ENCODE data around the gene CCDC192.
"Not testable (repeated sequence)": the region's sequence is repeated elsewhere in the genome, so short reads cannot be mapped to it uniquely, and the experiment has no call there.

The CCDC192 gene

DNA sequence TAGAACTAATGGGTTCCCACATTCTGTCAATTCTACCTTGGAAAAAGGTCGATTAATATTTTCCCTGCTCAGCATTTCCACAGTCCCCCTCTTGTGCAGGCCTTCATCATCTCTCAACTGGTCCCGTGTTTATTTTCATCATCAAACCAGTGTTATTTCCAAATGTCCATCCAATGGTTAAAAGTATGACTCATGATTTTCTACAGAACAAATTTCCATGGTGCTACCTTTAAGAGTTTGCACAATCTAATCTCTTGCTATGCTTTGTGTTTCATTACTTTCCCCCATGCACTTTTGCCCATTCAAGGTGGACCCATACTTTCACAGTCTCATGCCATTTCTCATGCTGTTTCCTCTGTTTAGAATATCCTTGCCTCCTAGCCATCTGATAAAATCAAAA is 143.7 kb downstream of the CCDC192 start:
- no peak for DNase-seq (ENCODE audit: low read depth)

DNA sequence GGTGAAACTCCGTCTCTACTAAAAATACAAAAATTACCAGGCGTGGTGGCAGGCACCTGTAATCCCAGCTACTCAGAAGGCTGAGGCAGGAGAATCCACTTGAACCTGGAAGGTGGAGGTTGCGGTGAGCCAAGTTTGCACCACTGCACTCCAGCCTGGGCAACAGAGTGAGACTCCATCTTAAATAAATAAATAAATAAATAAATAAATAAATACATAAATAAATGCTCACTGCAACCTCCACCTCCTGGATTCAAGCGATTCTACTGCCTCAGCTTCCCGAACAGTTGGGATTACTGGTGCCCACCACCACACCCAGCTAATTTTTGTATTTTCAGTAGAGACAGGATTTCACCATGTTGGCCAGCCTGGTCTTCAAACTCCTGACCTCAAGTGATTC is 144.4 kb downstream of the CCDC192 start:
- not testable (repeated sequence) for DNase-seq (ENCODE audit: low read depth)

DNA sequence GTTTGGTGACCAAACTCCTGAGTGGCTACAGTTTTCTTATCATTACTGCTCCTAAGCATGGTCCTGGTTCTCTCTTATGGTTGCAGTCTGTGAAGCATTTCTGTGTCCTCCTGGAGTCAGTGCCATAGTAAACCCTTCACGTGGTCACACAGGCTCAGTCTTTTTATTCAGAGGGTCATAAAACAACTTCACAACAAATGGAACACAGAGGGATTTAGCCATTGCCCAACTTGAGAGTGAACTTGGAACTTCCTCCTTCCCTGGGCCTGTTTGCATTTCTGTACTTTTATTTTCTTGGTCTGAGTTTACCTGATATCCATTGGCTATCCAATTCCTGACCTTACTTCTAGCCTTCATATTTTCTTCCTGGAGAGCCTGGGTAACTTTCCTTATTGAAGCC is 144.9 kb downstream of the CCDC192 start:
- DNase-seq (ENCODE audit: low read depth), result no peak

DNA sequence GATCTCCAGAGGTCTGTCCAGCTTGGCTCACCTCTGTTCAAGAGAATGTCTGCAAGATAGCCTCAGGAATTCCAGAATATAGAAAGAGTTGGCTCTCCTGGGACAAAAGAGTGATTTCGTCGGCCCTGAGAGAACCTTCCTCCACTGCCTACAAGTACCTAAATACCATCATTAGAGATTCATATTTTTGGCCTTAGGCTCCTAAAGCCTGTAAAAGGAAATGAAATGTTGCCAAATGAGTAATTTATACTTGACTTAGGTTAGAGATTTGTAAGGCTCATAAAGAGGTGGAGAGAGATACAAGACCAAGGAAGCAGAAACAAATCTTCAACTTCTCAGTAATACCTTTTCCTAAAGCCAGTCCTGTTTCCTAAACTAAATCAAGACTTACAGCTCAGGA is 146.2 kb downstream of the CCDC192 start:
- DNase-seq (ENCODE audit: low read depth), result no peak

DNA sequence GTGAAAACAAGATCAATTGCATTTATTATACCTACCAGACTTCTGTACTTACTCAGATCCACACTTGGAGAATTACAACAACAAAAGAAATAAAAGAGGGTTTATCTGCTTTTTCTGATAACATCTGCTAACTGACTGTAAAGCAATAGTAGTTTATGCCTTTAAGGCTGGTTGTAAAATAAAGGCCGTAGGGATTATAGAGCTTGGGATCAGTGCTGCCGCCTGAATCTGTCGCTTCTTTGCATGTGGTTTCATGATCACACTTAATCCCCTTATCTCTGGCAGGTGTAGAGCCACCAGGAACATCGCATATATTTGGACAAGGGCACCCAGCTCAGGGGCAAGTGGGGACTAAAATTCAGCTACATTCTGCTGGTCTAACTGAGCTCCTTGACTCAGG is 146.7 kb downstream of the CCDC192 start:
- DNase-seq (ENCODE audit: low read depth), result no peak

DNA sequence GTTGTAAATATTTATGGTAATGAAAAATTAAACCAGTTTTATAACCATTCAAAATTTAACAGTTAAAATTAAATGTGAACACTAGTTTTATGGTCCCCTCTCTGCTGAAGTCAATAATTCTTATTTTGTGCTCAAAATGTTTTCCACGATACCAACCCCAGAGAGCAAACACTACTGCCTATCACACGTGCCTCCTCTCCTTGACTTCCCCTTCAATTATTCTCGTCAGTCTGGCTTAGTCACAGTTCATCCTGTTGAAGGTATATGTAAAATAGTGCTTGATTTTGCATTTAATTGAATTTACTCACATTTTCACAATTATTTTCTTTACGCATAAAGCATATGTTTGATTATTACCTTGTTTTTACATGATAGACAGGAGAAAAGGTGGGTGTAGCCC is 148.8 kb downstream of the CCDC192 start:
- DNase-seq (ENCODE audit: low read depth), result no peak

DNA sequence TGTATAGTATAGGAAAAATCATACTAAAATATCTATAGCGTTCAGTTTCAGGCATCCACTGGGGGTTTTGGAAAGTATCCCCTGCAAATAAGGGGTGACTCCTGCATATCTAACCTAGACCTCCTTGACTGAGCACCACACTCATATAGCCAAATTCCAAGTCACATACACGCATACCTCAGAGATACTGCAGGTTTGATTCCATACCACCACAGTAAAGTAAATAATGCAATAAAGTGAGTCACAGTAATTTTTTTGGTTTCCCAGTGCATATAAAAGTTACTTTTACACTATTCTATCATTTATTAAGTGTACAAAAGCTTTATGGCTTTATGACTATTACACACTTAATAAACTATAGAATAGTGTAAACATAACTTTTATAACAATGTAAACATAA is 151.3 kb downstream of the CCDC192 start:
- DNase-seq (ENCODE audit: low read depth), result no peak

DNA sequence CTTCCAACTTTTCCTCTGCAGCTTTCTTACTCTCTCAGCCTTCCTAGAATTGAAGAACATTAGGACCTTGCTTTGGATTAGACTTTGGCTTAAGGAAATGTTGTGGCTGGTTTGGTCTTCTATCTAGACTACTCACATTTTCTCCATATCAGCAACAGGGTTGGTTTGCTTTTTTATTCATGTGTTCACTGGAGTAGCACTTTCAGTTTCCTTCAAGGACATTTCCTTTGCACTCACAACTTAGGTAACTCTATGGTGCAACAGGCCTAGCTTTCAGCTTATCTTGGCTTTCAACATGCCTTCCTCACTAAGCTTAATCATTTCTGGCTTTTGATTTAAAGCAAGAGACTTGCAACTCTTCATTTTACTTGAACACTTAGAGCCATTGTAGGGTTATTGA is 153.1 kb downstream of the CCDC192 start:
- no peak for DNase-seq (ENCODE audit: low read depth)

DNA sequence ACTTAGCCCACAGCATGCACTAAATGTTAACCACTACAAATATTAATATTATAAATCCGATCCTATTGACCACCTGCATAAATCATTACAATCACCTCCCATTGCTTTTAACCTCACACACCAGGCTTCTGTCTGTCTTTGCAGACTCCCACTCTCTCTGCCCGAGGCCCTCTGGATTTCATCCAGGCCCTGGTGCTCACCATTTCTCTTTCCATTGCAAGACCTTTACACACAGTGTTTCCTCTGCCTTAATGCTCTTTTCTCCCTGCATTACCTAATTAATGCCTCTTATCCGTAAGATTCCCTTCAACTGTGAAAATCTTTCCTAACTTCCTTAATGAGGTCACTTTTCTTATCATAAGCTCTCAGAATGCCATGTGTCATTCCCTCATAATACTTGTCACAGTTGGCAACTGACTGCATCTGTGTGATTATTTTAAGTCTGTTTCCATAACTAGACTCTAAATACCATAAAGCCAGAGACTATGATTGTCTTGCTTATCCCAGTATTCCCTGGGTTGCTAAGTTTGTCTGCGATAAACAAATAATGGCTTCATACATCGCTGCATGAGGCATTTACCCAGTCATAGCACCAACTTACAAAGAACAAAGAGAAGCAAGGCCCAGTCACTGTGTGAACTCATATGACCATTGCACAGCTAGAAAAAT is 155.1 kb downstream of the CCDC192 start:
- no peak for DNase-seq (ENCODE audit: low read depth)

DNA sequence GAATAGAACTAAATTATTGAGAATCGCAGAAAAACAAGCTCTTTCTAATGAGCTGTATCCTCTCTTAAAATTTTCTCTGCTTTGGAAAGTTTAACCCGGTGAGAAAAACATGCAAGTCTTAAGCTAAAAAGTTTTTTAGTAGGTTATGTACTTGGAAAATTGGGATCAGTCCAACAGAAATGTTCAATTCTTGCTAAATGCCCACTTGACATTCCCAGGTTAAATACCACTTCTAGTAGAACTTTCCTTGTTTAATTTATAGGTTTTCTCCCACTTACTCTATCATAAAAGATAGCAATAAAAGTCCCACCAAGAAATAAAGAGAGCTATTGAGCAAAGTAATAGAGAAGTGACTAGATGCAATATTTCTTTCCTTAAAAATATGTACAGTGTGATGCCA is 157.1 kb downstream of the CCDC192 start:
- no peak for DNase-seq (ENCODE audit: low read depth)

DNA sequence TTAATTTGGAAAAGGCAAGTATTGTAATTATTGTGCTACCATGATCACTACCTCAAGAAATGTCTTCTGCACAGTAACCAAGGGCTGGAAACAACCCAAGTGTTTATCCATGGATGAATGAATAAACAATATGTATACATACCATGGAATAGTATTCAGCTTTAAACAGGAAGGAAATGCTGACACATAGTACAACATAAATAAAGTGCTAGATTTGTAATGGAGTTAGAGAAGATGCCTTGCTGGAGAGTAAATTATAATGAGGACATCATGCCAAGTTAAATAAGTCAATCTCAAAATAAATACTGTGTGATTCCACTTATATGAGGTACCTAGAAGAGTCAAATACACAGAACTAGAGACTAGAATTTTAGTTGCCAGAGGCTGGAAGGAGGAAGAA is 160.0 kb downstream of the CCDC192 start:
- no peak for DNase-seq (ENCODE audit: low read depth)

DNA sequence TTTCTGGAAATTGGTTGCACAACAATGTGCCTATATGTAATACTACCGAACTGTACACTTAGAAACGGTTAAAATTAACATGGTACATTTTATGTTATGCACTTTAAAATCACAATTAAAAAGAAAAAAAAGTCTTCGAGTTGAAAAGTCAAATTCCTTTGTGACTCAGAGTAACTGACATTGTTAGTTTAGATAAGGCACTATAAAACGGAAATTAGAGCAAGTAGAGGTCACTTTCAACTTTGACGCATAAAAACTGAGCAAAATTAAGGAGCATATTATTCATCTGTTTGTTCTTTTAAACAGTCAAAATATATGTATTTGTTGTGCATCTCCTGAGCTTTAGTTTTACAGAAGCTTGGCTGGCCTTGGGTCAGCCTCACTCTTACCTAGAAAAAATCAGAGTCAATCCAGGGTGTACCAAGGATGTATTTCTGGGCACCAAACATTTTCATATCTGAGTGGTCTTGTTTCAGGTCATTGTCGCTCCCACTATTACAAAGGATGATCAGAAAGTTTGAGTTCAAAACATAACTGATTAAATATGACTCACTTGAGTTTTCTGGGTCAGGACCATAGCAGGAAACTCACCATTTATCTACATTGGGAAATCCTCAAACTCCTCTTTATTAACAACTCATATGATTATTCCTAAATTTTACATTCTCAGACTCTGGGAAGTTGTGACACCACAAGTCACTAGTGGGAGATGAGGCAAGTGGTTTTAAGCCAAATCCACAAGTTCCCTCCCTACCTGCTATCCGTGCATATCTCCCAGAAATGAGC is 160.6 kb downstream of the CCDC192 start:
- DNase-seq (ENCODE audit: low read depth), result no peak

DNA sequence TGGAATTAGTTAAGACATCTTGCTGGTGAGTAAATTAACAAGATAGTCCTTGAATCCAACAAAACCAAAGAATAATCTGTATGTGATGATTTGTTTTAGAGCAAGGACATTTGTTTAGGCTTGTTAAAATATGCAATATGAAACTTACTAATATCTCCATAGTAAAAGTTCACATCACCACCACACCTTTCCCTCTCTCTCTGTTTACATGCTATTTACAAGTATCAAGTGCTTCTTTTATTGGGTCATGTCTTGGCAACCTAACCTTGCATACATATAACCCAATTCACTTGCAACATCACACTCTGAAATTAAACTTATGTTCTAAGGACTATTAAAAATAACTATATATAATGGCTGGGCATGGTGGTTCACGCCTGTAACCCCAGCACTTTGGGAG is 161.3 kb downstream of the CCDC192 start:
- no peak for DNase-seq (ENCODE audit: low read depth)

DNA sequence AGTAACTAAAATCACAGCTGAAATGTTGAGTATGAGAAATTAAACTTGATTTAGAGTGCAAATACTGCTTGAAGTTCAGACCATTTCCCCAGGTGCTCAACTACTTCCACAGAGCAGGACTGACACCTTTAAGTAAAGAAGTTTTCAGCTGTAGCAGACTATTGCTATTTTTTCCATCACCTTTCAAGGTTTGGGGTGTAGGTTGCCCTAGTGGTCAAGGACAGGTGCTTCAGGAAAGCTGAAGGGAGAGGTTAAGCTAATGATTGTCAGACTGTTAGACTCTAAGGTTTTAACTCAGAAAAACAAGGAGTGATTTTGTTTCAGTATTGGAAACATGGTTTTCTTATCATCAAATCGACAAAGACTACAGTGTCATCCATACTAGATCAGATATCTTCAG is 162.1 kb downstream of the CCDC192 start:
- no peak for DNase-seq (ENCODE audit: low read depth)

DNA sequence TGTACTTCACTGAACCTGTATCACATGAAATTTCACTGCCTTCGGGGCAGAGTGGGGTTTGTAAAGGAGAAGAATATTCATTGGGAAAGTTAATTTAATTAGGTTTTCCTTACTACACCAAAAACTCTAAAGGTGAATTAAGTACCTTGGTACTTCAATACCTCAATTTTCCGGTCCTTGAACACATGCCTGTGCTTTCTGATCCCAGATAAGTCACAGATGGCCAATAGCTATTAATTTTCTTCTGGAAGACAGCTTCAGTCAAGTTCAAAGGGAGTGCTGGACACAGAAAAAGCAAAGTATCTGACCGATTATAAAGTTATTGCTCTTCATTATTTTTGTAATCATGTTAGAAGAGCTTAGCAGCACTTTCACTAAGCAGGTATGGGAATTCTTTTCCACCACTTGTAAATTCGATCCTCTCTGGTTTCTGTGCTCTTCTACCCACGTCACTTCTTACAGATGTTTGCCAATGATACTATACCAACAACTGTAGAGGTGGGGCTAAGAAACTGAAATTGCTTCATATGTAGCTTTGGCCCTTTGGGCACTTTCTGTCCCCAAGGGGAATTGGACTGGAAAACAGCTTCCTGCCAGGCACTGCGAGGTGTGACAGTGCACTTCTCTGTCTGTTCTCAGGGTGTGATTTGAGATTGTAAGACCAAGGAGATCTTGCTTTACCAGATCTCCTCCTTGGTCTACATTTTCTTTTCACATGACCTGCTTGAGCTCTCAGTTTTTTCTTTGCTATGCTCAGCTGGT is 164.0 kb downstream of the CCDC192 start:
- no peak for DNase-seq (ENCODE audit: low read depth)

DNA sequence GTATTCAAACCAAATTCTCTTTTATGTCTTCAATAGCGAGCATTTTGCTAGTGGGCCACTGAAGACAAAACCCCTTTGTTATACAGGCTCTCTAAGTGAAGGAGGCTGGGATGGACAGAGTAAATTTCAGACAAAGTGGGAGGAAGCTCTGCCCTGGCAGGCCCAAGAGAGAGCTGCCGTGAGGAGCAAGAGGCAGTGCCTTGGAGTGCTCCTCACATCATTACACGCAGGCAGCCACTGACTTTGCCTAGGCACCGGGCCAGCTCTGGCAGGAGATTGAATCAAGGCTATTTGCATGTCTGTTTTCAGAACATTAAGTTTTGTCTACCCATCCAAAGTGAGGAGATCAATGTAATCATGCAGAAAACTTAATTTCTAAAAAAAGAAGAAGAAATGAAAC is 167.7 kb downstream of the CCDC192 start:
- no peak for DNase-seq (ENCODE audit: low read depth)

DNA sequence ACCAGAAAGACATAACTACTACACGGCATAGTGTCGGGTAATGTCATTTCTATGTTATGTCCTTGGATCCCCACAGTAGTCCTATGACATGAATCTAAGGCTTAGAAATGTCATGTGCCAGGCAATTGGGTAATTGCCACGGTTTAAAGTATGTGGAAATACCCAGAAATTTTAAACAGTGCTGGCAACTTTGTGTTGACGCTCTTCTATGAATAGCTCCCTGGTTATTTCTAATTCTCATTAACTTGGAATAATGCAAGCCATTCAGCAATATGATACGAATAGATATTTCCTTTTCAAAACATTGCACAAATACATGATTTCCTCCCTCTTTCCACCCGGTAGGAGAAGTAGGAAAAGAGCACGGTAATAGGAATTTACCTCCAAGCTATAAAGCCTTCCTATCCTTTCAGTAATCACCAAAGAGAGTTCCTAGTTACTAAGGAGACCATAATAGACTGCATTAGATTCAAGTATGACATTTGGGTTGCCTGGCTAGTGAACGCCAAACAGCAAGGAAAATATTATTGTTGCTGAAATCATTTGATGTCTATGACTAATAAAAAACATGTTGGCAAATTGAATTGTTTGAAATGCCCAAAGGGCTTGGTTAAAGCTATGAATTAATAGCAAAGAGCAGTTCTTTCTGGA is 168.4 kb downstream of the CCDC192 start:
- DNase-seq (ENCODE audit: low read depth), result no peak

DNA sequence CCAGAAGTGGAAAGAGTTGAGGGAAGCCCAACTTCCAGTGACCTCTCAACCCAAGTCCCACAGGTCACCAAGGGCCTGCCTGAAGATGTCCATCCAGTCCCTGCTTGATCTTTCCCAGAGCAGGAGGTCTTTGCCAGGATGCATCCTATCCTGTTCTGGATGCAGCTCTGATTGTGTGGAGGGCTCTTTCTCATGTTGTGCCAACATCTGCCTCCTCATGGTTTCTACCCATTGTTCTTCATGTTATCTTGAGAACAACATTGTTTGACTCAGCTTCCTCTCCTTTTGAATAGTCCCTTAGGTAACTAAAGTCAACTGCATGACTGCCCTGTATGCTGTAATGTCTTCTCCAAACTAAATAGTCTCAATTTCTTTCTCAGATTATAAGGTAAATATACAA is 169.3 kb downstream of the CCDC192 start:
- DNase-seq (ENCODE audit: low read depth), result no peak

DNA sequence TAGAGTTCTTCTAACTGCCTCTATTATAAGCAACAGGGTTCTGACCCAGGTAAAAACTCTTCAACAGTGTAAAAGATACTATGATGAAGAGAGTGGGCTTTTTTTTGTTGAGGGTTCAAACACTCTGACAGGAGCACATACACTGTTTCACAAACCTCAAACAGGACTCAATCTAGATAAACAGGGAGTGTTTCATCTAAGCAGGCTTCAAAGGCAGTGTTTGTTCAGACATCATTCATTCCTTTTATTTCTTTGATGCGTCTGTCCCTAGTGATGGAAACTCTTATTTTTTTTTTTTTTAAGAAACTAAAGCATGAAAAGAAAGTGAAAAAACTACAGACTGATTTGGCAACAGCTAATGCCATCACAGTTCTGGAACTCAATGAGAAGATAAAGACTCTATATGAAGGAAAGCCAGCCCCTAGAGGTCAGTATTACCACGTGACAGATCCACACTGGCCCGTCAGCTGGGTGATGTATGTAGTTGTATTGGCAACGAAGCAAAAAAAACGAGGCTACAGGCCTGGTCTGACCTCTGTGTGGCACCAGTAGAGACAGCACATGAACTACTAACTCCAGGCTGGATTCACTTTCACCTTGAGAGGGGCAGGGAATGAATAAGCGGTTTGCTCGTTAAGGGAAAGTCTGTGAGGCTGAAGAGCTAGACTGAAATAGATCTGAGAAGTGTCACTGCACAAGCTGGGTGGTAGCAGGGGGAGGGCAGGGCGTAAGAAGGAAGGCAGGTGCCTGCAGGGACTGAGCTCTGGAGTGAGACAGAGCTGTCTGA is 172.2 kb downstream of the CCDC192 start:
- no peak for DNase-seq (ENCODE audit: low read depth)

DNA sequence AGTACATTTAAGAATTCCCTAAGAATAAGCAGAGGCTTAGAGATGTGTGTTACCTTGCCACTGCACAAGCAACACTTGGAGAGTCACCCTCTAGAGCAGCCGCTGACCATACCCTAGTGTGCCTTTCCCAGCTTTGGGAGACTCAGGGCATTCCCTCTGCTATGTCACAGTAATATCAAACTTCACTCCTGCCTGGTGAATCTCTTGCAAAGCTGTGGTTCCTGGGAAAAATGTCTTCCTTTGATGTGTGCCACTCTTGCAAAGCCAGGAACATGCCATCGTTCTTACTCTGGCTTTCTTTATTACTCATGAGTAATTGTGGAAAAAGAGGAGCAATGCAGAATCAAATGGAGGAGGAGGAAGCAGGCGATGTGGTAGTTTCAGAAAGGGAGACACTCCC is 173.2 kb downstream of the CCDC192 start:
- no peak for DNase-seq (ENCODE audit: low read depth)

DNA sequence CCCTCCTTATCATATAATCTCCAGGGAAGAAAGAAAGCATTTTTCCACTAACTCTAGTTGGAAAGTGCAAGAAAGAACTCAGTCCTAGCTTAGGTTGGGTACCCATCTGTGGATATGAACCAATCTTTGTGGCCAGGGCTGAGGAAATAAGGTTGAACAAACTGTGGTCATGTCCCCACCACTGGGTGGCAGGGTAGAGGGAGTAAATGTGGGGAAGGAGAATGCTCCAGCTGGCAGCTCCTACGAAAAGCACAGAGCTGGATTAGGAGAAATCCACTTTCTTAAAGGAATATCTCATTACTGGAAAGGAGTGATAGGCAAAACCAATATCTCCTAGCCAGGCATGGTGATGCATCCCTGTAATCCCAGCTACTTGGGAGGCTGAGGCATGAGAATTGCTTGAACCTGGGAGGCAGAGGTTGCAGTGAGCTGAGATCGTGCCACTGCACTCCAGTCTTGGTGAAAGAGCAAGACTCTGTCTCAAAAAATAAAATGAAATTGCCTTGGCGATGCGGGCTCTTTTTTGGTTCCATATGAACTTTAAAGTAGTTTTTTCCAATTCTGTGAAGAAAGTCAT is 175.1 kb downstream of the CCDC192 start:
- no peak for DNase-seq (ENCODE audit: low read depth)
